HG03108 (cell line): Measurements from ENCODE around the gene CRISPLD2.
"Not testable (repeated sequence)": the region's sequence is repeated elsewhere in the genome, so short reads cannot be mapped to it uniquely, and the experiment has no call there.

Source experiments
- ATAC-seq: cut with Tn5 transposase; IDR thresholded peaks from one replicate; pipeline ENCODE4 v1.9.1; 2021; ENCODE audit warnings: moderate library complexity; ENCODE audit not compliant: unreplicated experiment

The CRISPLD2 gene

DNA sequence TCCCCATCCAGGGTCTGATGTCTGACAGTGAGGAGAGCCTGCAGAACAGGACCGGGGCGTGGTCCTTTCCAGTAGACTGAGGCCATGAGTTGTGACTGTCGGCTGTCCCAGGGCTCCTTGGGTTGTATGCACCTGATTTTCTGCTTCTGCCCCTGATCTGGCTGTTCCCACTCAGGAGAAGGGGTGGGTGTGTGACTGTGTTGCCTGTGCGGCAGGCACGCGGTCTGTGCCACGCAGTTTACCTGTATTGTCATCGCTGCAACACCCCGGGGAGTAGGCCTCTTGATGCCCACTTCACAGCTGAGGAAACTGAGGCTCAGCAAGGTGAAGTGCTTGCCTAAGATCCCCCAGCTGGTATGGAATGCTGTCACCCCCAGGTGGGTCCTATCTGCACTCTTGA, 1.4 kb downstream of the CRISPLD2 start:
- ATAC-seq: no peak

DNA sequence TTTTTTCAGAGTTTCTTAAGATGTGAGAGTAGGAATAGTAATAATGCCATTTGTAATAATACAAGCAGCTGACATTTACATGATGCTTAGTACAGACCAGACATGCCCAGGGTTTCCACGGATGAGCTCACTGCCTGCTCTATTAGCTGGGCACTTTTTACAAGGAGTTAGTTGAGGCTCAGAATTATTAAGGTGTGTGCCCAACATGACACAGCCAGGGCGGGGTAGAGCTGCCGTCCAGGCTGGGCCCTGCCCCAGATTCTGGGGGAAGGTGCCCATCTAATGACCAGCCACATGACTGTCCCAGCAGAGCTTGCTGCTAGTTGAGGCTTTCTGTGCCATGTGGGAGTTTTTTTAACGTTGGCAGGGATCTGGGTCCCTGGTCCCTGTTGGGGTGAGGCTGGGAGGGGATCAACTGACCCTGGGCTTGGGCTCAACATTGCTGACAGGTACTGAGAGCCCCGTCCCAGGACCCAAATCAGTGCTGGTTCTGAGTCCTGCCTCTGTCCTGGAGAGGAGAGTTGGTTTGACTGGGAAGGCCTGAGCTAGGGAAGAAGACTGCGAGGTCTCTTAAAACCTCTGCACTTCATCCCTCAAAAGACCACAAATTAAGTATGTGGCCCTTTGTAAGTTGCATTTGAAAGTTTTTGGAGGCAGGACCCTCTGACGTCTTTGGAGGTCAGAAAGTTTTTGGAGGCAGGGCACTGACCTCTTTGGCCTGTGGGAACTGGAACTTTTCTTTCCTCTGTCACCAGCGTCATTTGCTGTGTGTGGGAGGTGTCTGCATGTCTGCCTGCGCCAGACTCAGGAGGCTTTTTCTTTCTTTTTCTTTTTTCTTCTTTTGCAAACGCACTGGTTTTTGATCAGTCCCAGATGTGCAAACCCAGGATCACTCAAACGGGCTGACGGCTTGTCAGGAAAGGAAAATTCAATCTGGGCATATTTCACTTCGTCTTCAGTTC, 2.2 kb downstream of the CRISPLD2 start:
- ATAC-seq: no peak

DNA sequence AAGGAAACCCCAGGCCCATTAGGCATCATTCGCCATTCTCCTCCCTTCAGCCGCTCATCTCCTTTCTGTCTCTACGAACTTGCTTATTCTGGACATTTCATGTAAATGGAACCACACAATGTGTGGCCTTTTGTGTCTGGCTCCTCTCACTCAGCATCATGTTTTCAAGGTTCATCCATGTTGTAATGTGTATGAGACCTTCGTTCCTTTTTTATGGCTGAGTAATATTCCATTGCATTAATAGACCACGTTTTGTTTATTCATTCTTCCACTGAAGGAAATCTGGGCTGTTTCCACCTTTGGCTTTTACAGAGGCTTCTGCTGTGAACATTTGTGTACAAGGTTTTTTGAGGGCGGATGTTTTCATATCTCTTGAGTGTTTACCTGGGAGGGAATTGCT, 3.2 kb downstream of the CRISPLD2 start:
- ATAC-seq: no peak

DNA sequence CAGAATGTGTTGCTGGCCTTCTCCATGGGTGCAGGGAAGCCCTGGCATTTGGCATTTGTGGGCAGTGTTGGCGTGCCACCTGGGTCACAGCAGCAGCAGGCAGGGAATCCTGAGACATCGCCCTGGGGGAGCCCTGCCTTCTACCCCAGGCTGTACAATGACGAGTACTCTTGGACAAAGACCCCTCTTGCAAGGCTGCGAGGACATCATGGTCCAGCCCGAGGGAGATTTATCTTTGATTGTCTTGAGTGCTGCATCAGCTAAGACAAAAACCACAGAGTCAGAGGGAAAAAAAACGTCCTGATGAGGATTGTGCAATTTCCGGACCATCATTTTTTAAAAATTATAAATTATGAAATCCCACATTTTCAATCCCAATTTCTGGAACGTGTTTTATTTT, 3.7 kb downstream of the CRISPLD2 start:
- ATAC-seq: no peak

DNA sequence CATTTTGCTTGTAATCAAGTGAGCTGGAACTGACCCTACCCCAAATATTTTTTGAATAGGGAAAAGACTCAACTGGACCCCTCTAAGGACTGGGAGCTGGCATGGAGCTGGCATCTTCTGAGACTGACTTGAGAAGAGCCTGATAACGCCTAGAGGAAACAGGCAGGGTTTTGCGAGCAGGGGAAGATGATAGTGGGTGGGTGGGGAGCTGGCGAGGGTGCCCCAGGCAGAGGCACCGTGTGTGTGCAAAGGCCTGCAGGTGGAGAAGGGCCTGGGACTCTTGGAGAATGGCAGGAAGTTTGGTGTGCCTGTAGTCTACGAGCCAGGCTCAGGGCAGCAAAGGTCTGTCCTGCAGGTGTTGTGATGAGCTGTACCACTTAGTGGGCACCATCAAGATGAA, 4.1 kb downstream of the CRISPLD2 start:
- no peak for ATAC-seq

DNA sequence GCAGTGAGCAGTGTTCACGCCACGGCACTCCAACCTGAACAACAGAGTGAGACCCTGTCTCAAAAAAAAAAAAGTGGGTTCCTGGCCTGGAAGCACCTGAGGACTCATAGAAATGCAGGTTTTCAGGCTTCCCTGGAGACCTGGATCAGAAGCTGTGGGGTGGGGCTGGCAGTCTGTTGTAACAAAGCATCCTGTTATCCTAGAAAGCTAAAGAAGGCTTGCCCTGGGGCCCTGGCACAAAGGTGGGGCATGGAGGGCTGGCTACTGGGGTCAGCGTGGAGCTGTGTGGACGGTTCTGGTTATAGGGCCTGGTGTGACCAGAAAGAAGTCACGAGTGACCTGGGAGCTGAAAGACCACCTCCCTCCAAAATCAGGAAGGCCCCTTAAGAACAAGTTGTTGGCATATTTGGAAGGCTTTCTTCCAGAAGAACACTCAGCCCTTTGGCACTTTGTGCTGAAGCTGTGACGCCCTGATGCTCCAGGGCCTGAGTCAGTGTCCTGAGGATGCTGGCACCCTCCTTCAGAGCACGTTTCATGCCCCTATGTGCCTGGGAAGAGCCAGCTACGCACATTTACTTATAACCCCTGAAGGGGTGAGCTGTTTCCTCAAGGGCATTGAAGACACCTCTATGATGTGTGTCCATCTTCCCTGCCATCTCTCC, 6.2 kb downstream of the CRISPLD2 start:
- no peak for ATAC-seq

- ATAC-seq: no peak
Measured at GRCh38 chr16:84826558-84826941, 6.8 kb downstream of the CRISPLD2 start.

DNA sequence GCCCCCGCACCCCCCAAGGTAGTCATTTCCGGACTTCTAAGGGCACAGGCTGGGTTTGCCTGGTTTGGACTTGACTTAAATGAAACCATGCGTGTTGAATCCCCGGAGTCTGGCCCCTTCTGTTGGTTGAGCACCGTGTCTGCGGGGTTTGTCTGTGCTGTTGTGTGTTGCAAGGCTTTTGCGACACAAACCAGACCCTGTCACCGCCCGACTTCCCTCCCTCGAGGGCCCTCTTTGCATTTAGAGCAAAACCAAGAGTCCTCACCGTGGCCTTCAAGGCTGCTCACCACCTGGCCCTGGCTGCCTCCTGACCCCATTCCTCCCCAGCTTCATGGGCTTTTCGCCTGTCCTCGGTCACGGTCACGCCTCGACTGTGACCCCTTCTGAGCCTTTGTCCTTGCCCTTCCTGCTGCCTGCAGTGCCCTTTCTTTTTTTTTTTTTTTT, 7.4 kb downstream of the CRISPLD2 start:
- ATAC-seq: no peak

- no peak for ATAC-seq
Measured at GRCh38 chr16:84827897-84828296, 8.1 kb downstream of the CRISPLD2 start.

GRCh38 chr16:84828322-84828721, 8.5 kb downstream of the CRISPLD2 start:
- no peak for ATAC-seq

GRCh38 chr16:84829168-84829965, 9.6 kb downstream of the CRISPLD2 start:
- ATAC-seq: no peak

- ATAC-seq: no peak
Measured at GRCh38 chr16:84830765-84831384, 11.1 kb downstream of the CRISPLD2 start.

DNA sequence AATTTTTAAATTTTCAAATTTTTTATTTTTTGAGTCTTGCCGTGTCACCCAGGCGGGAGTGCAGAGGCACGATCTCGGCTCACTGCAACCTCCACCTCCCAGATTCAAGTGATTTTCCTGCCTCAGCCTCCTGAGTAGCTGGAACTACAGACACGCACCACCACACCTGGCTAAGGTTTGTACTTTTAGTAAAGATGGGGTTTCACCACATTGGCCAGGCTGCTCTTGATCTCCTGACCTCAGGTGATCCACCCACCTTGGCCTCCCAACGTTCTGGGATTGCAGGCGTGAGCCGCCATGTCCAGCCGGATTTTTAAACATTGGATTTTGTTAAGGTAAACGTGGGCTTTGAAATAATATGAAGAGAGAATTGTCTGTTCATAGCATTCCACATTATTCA, 11.9 kb downstream of the CRISPLD2 start:
- not testable (repeated sequence) for ATAC-seq

DNA sequence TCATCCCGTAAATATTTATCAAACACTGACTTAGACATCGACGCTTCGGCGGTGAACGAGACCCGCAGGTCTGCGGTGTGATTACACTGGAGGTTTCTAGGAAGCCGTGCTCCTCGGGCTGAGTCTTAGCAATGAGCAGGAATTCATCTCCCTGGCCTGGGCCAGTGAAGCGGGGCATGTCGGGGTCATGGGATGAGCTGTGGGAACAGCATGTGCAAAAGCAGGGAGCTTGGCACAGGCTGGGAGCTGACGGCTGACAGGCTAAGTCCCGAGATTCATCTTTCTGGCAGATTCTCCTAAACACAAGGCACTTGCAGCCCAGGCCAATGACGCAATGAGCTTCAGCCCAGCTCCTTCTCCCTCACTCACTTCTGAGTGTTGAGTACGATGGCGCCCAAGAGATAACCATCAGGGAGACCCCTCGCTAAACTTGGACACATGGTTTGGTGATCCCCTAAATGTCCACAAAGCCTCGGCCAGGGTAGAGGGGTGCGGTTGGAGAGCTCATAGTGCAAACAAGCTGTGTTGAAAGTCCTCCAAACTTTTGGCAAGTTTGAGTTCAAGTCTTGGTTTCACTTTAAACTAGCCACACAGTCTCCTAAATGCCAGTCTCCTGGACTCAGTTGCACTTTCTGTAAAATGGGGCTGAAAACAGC, 12.8 kb downstream of the CRISPLD2 start:
- no peak for ATAC-seq

- ATAC-seq: no peak
Measured at GRCh38 chr16:84833144-84833500, 13.3 kb downstream of the CRISPLD2 start.

DNA sequence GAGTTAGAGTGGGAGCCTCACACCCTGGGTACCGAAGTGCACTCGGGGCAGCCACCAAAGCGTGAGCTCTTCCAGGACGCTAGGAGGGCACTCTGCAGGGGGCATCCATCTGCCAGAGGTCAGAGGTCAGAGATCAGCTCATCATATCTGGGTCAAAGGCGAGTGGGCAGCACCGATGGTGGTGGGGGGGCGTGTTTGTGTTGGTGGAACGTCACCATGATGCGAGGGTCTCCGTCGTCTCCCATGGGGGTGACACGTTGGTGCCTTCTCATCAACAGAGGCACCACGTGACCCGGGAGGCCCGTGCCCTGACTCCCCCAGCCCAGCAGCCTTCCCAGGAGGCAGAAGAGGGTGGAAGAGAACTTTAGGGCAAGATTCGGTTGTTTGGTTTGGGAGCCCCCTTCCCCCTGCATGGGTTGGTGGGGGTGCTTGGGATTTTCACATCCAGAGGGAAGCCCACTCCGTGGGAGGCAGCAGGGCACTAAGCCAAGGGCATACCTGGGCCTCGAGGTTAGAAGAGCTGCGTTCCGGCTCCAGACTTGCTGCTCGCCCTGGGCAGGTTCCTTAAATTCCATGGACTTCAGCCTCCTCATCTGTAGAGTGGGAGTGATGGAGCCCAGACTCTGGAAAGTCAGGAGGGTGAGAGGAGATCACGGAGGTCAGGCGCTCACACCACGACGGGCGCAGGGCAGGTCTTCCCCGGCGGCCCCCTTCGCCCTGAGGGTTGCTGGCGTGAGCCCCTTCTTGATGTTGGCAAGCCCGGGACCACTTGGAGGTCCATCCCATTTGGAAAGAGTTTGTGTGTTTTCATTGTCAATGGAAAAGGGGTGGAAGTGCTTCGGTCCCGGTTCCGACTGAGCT, 14.0 kb downstream of the CRISPLD2 start:
- no peak for ATAC-seq

DNA sequence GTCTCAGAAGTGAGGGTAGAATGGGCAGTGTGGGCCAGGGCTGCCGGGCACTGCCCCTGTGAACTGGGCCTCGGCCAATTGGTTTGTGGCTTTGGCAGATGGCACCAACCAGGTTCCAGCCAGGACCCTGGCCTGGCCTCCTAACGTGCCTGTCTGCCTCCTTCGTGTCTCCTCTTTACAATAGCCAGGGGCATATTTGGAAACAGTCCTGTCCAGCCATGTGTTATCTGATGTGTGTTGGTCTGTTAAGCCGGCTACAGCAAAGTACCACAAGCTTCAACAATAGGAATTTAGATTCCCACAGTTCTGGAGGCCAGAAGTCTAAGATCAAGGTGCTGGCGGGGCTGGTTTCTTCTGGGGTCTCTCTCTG, 14.6 kb downstream of the CRISPLD2 start:
- ATAC-seq: no peak

DNA sequence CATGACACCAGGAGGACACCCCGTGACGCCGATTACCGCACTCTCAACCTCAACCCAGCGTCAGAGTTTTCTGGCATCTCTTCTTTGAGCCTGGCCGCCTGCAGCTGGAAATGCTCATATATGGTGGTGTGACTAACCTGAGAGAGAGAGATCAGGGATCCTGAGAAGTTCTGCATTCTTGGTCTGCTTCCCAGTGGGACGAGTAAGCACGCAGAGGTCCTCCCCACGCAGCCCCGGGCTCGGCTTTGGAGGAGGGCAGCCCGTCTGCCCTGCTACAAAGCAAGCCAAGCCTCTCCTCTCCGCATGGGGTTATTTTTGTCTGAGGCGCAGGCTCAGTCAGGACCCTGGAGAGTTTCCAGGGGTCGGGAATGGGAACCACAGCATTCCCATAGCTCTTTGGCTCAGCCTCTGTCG, 16.5 kb downstream of the CRISPLD2 start:
- no peak for ATAC-seq

GRCh38 chr16:84836967-84837366, 17.2 kb downstream of the CRISPLD2 start:
- ATAC-seq: no peak
